Nephron progenitor cell (in vitro differentiated cells): ENCODE data around the gene PDCD1LG2.
"Not testable (repeated sequence)": the region's sequence is repeated elsewhere in the genome, so short reads cannot be mapped to it uniquely, and the experiment has no call there.

ENCODE experiments used
- DNase-seq: peaks from one replicate; pipeline ENCODE4 v3.0.0; 2021
- H3K27ac Mint-ChIP-seq: 2 replicates; pipeline ENCODE4 v1.8.0; 2021; ENCODE audit warnings: mild to moderate bottlenecking, moderate library complexity, mixed read lengths
- H3K27me3 Mint-ChIP-seq: 2 replicates; pipeline ENCODE4 v1.8.0; 2021; ENCODE audit warnings: mild to moderate bottlenecking, low read depth, mixed read lengths; ENCODE audit not compliant: poor library complexity
- H3K36me3 Mint-ChIP-seq: 2 replicates; pipeline ENCODE4 v1.8.0; 2021; ENCODE audit warnings: low read depth, mixed read lengths
- H3K4me1 Mint-ChIP-seq: 2 replicates; pipeline ENCODE4 v1.8.0; 2021; ENCODE audit warnings: mixed read lengths
- H3K4me3 Mint-ChIP-seq: 2 replicates; pipeline ENCODE4 v1.8.0; 2021; ENCODE audit warnings: mild to moderate bottlenecking, moderate library complexity, mixed read lengths
- H3K9me3 Mint-ChIP-seq: 2 replicates; pipeline ENCODE4 v1.8.0; 2021; ENCODE audit warnings: mild to moderate bottlenecking, moderate library complexity, mixed read lengths
- CTCF ChIP-seq: fragments of 200-600 bp; sonication (generic); IDR thresholded peaks from 2 replicates; pipeline ENCODE4 v1.5.0; 2021; ENCODE audit warnings: antibody characterized with exemption

PDCD1LG2 gene

GRCh38 chr9:5510360-5510931 is at the start of gene PDCD1LG2:
PDCD1LG2 (plus strand) TSS chr9:5510531; CDS start chr9:5522547, 12,016 bp downstream.
- Mint-ChIP-seq H3K27me3 (no peaks in the 10 kb centered on the region), H3K4me3 (no peak within 1 kb of the TSS), H3K4me1 (peaks cover 11% of the 10 kb centered on the region), H3K9me3 (peaks cover 11% of the 10 kb centered on the region), H3K27ac (peak within 1 kb of the TSS; percentile 87), H3K36me3 (peaks cover under 1% of the 10 kb centered on the region)
- no peak for DNase-seq
- TF ChIP-seq CTCF = no peak

- not testable (repeated sequence) for H3K9me3 Mint-ChIP-seq, H3K36me3 Mint-ChIP-seq, H3K27ac Mint-ChIP-seq, H3K27me3 Mint-ChIP-seq, DNase-seq, H3K4me3 Mint-ChIP-seq, H3K4me1 Mint-ChIP-seq
Observed at GRCh38 chr9:5464831-5465330, 45.5 kb upstream of the PDCD1LG2 start.

- no peak for TF ChIP-seq CTCF
- Mint-ChIP-seq H3K27ac (no peak overlapping the region), H3K4me1 (no peaks in the 10 kb centered on the region), H3K36me3 (no peaks in the 10 kb centered on the region), H3K27me3 (peaks cover 4% of the 10 kb centered on the region), H3K9me3 (no peaks in the 10 kb centered on the region), H3K4me3 (no peak overlapping the region)
- no peak for DNase-seq
Observed at GRCh38 chr9:5466005-5466404, 44.3 kb upstream of the PDCD1LG2 start.

GRCh38 chr9:5466766-5467165 is 43.6 kb upstream of the PDCD1LG2 start:
- TF ChIP-seq CTCF = no peak
- DNase-seq = no peak
- Mint-ChIP-seq H3K4me1 (no peaks in the 10 kb centered on the region), H3K4me3 (no peak overlapping the region), H3K27me3 (peaks cover 4% of the 10 kb centered on the region), H3K9me3 (no peaks in the 10 kb centered on the region), H3K36me3 (no peaks in the 10 kb centered on the region), H3K27ac (no peak overlapping the region)

- Mint-ChIP-seq H3K9me3 (peaks cover 4% of the 10 kb centered on the region), H3K36me3 (no peaks in the 10 kb centered on the region), H3K27ac (no peak overlapping the region), H3K4me3 (no peak overlapping the region), H3K27me3 (peaks cover 8% of the 10 kb centered on the region), H3K4me1 (no peaks in the 10 kb centered on the region)
- no peak for TF ChIP-seq CTCF
- DNase-seq = no peak
Observed at GRCh38 chr9:5468850-5469249, 41.5 kb upstream of the PDCD1LG2 start.

DNA sequence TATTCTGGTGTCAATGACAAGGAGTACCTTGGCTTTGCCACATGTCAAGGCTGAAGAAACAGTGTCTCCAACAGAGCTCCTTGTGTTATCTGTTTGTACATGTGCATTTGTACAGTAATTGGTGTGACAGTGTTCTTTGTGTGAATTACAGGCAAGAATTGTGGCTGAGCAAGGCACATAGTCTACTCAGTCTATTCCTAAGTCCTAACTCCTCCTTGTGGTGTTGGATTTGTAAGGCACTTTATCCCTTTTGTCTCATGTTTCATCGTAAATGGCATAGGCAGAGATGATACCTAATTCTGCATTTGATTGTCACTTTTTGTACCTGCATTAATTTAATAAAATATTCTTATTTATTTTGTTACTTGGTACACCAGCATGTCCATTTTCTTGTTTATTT is 40.2 kb upstream of the PDCD1LG2 start:
- H3K27ac Mint-ChIP-seq = no peak overlapping the region
- peaks cover 8% of the 10 kb centered on the region for H3K27me3 Mint-ChIP-seq
- no peaks in the 10 kb centered on the region for H3K36me3 Mint-ChIP-seq
- no peaks in the 10 kb centered on the region for H3K4me1 Mint-ChIP-seq
- H3K9me3 Mint-ChIP-seq = peaks cover 7% of the 10 kb centered on the region
- DNase-seq = no peak
- no peak overlapping the region for H3K4me3 Mint-ChIP-seq
- TF ChIP-seq CTCF = no peak
